Loucy (cell line): ENCODE measurements around the gene TRIM2.

Experiments used
- H2AFZ ChIP-seq: fragments of 200-600 bp; sonication (generic); 2 replicates; pipeline ENCODE4 v1.6.0; 2016; ENCODE audit warnings: antibody characterized with exemption, mild to moderate bottlenecking, low read length, moderate library complexity
- H3F3A ChIP-seq: fragments of 200-600 bp; 2 replicates; pipeline ENCODE4 v1.6.0; 2016; ENCODE audit warnings: antibody characterized with exemption, low read depth, mild to moderate bottlenecking
- H3K27me3 ChIP-seq: fragments of 200-600 bp; sonication (generic); 2 replicates; pipeline ENCODE4 v1.6.1; 2014; ENCODE audit warnings: low read length, mild to moderate bottlenecking; ENCODE audit not compliant: insufficient read depth, poor library complexity, severe bottlenecking
- H3K36me3 ChIP-seq: fragments of 200-600 bp; sonication (generic); 2 replicates; pipeline ENCODE4 v1.6.1; 2016; ENCODE audit warnings: low read length; ENCODE audit not compliant: insufficient read depth
- H3K4me1 ChIP-seq: fragments of 200-600 bp; sonication (generic); 2 replicates; pipeline ENCODE4 v1.5.1; 2014; ENCODE audit warnings: low read length, mild to moderate bottlenecking; ENCODE audit not compliant: insufficient read depth, poor library complexity, severe bottlenecking
- H3K4me2 ChIP-seq: fragments of 200-600 bp; sonication (generic); 2 replicates; pipeline ENCODE4 v1.6.0; 2014; ENCODE audit warnings: antibody characterized with exemption, low read length, low read depth, mild to moderate bottlenecking; ENCODE audit not compliant: poor library complexity, severe bottlenecking
- H3K4me3 ChIP-seq: fragments of 200-600 bp; sonication (generic); 2 replicates; pipeline ENCODE4 v1.5.1; 2014; ENCODE audit warnings: low read length, mild to moderate bottlenecking, mixed read lengths; ENCODE audit not compliant: poor library complexity, severe bottlenecking
- H3K79me2 ChIP-seq: fragments of 200-600 bp; sonication (generic); 2 replicates; pipeline ENCODE4 v1.6.1; 2014; ENCODE audit warnings: low read length; ENCODE audit not compliant: insufficient read depth
- H3K9ac ChIP-seq: fragments of 200-600 bp; sonication (generic); 2 replicates; pipeline ENCODE4 v1.6.0; 2014; ENCODE audit warnings: mild to moderate bottlenecking, low read depth, low read length, moderate library complexity; ENCODE audit not compliant: poor library complexity, severe bottlenecking
- H3K9me2 ChIP-seq: fragments of 200-600 bp; sonication (generic); replicated peaks from 2 replicates; pipeline ENCODE4 v1.6.1; 2016; ENCODE audit warnings: low read depth, low read length, mixed read lengths
- H3K9me3 ChIP-seq: fragments of 200-600 bp; sonication (generic); 2 replicates; pipeline ENCODE4 v1.6.1; 2014; ENCODE audit warnings: mild to moderate bottlenecking, antibody characterized with exemption, low read length, low read depth; ENCODE audit not compliant: insufficient read depth
- H4K20me1 ChIP-seq: fragments of 200-600 bp; sonication (generic); 2 replicates; pipeline ENCODE4 v1.6.0; 2014; ENCODE audit warnings: antibody characterized with exemption, low read length, mild to moderate bottlenecking; ENCODE audit not compliant: insufficient read depth, poor library complexity, severe bottlenecking
- EZH2phosphoT487 ChIP-seq: fragments of 200-600 bp; IDR thresholded peaks from 2 replicates; pipeline ENCODE4 v1.6.1; 2018; ENCODE audit warnings: antibody characterized with exemption, mild to moderate bottlenecking, moderate library complexity, borderline replicate concordance
- TF ChIP-seq, protein P1 (sequence below): fragments of 200-600 bp; sonication (generic); conservative IDR thresholded peaks from 2 replicates; pipeline ENCODE4 v1.5.1; 2014; ENCODE audit warnings: mild to moderate bottlenecking, antibody characterized with exemption, low read length

TRIM2 gene

DNA sequence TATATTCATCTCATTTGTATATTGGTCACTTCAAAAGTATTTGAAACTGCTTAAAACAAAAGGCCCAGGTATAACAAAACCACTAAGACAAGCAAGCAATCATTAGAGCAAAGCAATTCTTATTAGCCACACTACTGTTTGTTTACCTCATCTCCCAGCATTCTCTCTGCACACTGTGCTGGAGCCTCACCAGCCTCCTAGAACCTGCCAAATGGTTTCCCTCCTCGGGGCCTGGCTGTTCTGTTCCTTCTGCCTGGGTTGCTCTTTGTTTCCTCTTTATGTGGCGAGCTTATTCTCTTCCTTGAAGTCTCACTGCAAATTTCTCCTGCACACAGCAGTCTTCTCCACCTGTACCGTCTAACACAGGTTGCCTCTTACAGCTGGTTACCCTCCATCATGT is 72.7 kb downstream of the TRIM2 start:
- Histone ChIP-seq H3K36me3 (no peaks in the 10 kb centered on the region; the same call in 1 of the 2 replicates), H2AFZ (no peak overlapping the region), H3F3A (no peaks in the 10 kb centered on the region), H3K27me3 (no peaks in the 10 kb centered on the region), H3K9me2 (no peaks in the 10 kb centered on the region), H3K4me3 (no peak overlapping the region), H3K79me2 (no peaks in the 10 kb centered on the region), H3K9me3 (no peaks in the 10 kb centered on the region), H4K20me1 (no peaks in the 10 kb centered on the region), H3K4me1 (no peaks in the 10 kb centered on the region), H3K4me2 (no peak overlapping the region), H3K9ac (no peak overlapping the region)
- no peak for TF ChIP-seq EZH2phosphoT487
- TF ChIP-seq, protein P1, sequence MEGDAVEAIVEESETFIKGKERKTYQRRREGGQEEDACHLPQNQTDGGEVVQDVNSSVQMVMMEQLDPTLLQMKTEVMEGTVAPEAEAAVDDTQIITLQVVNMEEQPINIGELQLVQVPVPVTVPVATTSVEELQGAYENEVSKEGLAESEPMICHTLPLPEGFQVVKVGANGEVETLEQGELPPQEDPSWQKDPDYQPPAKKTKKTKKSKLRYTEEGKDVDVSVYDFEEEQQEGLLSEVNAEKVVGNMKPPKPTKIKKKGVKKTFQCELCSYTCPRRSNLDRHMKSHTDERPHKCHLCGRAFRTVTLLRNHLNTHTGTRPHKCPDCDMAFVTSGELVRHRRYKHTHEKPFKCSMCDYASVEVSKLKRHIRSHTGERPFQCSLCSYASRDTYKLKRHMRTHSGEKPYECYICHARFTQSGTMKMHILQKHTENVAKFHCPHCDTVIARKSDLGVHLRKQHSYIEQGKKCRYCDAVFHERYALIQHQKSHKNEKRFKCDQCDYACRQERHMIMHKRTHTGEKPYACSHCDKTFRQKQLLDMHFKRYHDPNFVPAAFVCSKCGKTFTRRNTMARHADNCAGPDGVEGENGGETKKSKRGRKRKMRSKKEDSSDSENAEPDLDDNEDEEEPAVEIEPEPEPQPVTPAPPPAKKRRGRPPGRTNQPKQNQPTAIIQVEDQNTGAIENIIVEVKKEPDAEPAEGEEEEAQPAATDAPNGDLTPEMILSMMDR, result no peak

DNA sequence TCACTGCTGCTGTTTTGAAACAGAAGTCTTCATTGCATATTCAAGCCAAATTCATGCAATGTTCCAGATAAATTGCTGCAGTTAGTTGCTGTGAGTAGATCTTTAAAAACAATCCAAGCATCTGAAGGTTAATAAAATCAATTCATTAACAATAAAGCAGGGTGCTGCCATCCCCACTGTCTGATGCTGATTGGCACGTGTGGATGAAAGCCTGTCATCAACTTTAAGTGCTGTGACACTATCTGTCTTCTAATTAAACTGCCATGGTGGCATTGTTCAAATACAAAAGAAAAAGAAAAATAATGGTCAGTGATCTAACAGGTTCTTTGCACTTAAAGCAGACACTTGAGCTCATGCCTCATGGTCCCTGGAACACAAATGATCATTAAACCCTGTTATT is 77.2 kb downstream of the TRIM2 start:
- no peaks in the 10 kb centered on the region for H4K20me1 ChIP-seq
- H3K27me3 ChIP-seq, result no peaks in the 10 kb centered on the region
- H3K79me2 ChIP-seq, result no peaks in the 10 kb centered on the region
- no peak overlapping the region for H2AFZ ChIP-seq
- no peak overlapping the region for H3K4me3 ChIP-seq
- no peaks in the 10 kb centered on the region for H3K4me1 ChIP-seq
- no peaks in the 10 kb centered on the region for H3F3A ChIP-seq
- H3K9me3 ChIP-seq, result peaks cover 14% of the 10 kb centered on the region; the same call in 1 of the 2 replicates
- peaks cover 6% of the 10 kb centered on the region for H3K36me3 ChIP-seq
- no peak overlapping the region for H3K9ac ChIP-seq
- TF ChIP-seq EZH2phosphoT487, result no peak
- TF ChIP-seq, protein P1, result no peak
- no peak overlapping the region for H3K4me2 ChIP-seq
- H3K9me2 ChIP-seq, result no peaks in the 10 kb centered on the region

DNA sequence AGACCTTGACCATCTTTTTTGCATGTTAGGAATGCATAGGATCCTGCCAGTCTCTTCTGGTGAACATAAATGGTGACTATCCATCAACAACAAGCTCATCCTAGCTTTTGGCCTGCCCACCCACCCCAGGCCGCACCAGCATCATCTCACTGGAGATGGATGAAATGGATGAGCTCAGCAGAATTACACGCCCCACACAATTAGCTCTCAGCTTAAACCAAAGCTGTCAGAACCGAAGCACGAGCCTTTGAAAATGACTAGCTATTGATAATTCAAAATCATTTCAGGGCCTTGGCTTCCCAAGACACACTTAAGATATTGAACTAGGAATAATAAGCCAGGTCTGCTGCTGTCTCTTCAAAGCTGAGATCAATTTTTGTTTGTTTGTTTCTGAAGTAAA is 77.8 kb downstream of the TRIM2 start:
- TF ChIP-seq, protein P1, result no peak
- no peak for TF ChIP-seq EZH2phosphoT487
- Histone ChIP-seq H3F3A (no peaks in the 10 kb centered on the region), H3K9ac (no peak overlapping the region), H3K4me1 (peaks cover 4% of the 10 kb centered on the region), H3K36me3 (peaks cover 6% of the 10 kb centered on the region), H3K79me2 (no peaks in the 10 kb centered on the region), H2AFZ (no peak overlapping the region), H3K9me3 (peaks cover 14% of the 10 kb centered on the region; the same call in 1 of the 2 replicates), H3K27me3 (no peaks in the 10 kb centered on the region), H3K4me3 (no peak overlapping the region), H3K4me2 (no peak overlapping the region), H3K9me2 (no peaks in the 10 kb centered on the region), H4K20me1 (no peaks in the 10 kb centered on the region)
